ENCODE results near the gene GPNMB. TPM values are rescaled to one million over a fixed set of nuclear protein-coding genes. Genes with fewer than 3 reads are reported as not detected.
A peak's percentile ranks its signal among the peaks of the same experiment; 100 is the strongest.

Gene GPNMB
- polyA plus RNA-seq, 3 donors = 1.3 to 3.0 (median 1.5) TPM

DNA sequence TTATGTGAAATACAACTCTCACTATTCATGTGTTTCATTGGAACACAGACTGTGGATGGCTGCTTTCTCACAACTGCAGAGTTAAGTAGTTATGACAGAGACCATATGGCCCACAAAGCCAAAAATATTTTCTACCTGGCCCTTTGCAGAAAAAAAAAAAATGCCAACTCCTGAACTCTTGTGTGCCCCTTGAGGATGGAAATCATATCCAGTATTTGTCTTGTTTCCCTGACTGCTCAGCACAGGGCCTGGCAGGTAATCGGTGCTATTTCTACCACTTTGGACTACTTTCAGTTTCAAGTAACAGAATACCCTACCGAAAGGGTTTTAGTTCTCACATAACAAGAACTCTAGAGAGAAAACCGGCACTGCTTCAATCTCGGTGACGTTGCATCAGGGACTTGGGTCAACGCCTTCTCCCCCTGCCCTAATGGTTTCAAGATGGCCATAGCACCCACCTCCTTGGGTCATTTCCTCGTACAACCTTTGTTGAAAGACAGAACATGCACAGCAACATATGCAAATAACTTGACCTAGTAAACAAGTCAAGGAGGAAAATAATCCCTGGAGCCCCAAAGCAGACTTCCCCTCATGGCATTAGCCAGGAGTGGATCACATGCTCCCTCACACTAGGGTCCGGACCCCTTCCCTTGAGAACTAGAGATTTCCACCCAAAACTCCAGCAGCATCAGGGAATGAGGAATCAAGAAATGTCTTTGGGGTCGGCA is 11.8 kb upstream of the GPNMB start:
- Mint-ChIP-seq H3K36me3 (no peaks in the 10 kb centered on the region), H3K4me3 (no peak overlapping the region), H3K27ac (no peak overlapping the region), H3K4me1 (no peaks in the 10 kb centered on the region), H3K27me3 (ENCODE audit: low read depth in 3 of 3) (peaks cover 0 to 2% (median 0%) of the 10 kb centered on the region in 3 donors), H3K9me3 (peaks cover 0 to 5% (median 0%) of the 10 kb centered on the region in 7 donors)
- no peak overlapping the region for H3K27ac ChIP-seq (ENCODE audit: low read depth in 1 of 2, low read length in 2 of 2)
- no peaks in the 10 kb centered on the region for H4K20me1 ChIP-seq (ENCODE audit: insufficient read depth, low read length)
- no peaks in the 10 kb centered on the region for H3K9me3 ChIP-seq (replicated peaks in 1 of 2; ENCODE audit: control insufficient read depth in 1 of 2, insufficient read depth in 1 of 2, low read length in 2 of 2)
- H3K4me2 ChIP-seq (replicated peaks; ENCODE audit: extremely low read depth, low read length, poor library complexity, severe bottlenecking) = no peak overlapping the region
- no peaks in the 10 kb centered on the region for H3K36me3 ChIP-seq (replicated peaks in 1 of 2; ENCODE audit: control insufficient read depth in 1 of 2, insufficient read depth in 2 of 2, low read length in 2 of 2)
- H3K4me3 ChIP-seq (replicated peaks in 1 of 3; ENCODE audit: low read depth in 2 of 3, low read length in 3 of 3) = no peak overlapping the region
- no peaks in the 10 kb centered on the region for H3K27me3 ChIP-seq (ENCODE audit: control insufficient read depth in 2 of 2, insufficient read depth in 2 of 2, low read length in 2 of 2)
- TF ChIP-seq, protein P1, sequence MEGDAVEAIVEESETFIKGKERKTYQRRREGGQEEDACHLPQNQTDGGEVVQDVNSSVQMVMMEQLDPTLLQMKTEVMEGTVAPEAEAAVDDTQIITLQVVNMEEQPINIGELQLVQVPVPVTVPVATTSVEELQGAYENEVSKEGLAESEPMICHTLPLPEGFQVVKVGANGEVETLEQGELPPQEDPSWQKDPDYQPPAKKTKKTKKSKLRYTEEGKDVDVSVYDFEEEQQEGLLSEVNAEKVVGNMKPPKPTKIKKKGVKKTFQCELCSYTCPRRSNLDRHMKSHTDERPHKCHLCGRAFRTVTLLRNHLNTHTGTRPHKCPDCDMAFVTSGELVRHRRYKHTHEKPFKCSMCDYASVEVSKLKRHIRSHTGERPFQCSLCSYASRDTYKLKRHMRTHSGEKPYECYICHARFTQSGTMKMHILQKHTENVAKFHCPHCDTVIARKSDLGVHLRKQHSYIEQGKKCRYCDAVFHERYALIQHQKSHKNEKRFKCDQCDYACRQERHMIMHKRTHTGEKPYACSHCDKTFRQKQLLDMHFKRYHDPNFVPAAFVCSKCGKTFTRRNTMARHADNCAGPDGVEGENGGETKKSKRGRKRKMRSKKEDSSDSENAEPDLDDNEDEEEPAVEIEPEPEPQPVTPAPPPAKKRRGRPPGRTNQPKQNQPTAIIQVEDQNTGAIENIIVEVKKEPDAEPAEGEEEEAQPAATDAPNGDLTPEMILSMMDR (IDR thresholded peaks at IDR 0.05) = no peak
- intact Hi-C loops (cut with micrococcal nuclease) = no loop called here
- no peak overlapping the region for H3K9ac ChIP-seq (ENCODE audit: insufficient read depth, low read length, poor library complexity, severe bottlenecking)
- peak overlapping the region; percentile 2 for H2AFZ ChIP-seq (ENCODE audit: insufficient read depth, low read depth, low read length, poor library complexity, severe bottlenecking)
- no peak for DNase-seq
- WGBS (ENCODE audit: insufficient coverage) = 89% methylated on average over 7 of the region's 9 CpGs
- no peaks in the 10 kb centered on the region for H3K79me2 ChIP-seq (ENCODE audit: insufficient read depth, low read length)
- no peaks in the 10 kb centered on the region for H3K4me1 ChIP-seq (ENCODE audit: control insufficient read depth in 1 of 2, insufficient read depth in 2 of 2, low read length in 2 of 2)

DNA sequence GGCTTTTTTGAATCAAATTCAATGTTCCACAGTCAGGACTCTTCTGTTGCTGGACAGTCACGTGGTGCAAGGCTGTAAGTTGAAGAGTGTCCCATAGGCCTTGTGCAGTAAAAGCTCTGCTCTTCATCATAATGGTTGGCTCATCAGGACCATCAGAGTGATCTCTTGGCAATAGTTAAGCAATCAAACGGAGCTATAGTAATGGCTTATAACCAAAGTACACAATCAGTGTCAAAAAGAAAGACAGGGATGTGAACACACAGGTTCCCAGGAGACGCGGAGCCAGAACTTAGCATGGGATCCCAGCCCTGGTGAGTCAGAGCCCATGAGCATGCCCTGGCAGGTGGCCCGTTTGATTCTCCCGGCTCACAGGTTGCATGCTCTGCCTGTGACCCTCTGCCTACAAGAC is 10.8 kb upstream of the GPNMB start:
- no peaks in the 10 kb centered on the region for H3K9me3 ChIP-seq (replicated peaks in 1 of 2; ENCODE audit: control insufficient read depth in 1 of 2, insufficient read depth in 1 of 2, low read length in 2 of 2)
- TF ChIP-seq, protein P1 (IDR thresholded peaks at IDR 0.05) = no peak
- Mint-ChIP-seq H3K4me3 (no peak overlapping the region), H3K9me3 (no peaks in the 10 kb centered on the region), H3K27me3 (ENCODE audit: low read depth in 3 of 3) (peaks cover 0 to 2% (median 0%) of the 10 kb centered on the region in 3 donors), H3K36me3 (no peaks in the 10 kb centered on the region), H3K27ac (no peak overlapping the region), H3K4me1 (no peaks in the 10 kb centered on the region)
- intact Hi-C loops (cut with micrococcal nuclease) = no loop called here
- no peak overlapping the region for H2AFZ ChIP-seq (ENCODE audit: insufficient read depth, low read depth, low read length, poor library complexity, severe bottlenecking)
- H3K4me3 ChIP-seq (replicated peaks in 1 of 3; ENCODE audit: low read depth in 2 of 3, low read length in 3 of 3) = no peak overlapping the region
- H3K4me1 ChIP-seq (ENCODE audit: control insufficient read depth in 1 of 2, insufficient read depth in 2 of 2, low read length in 2 of 2) = no peaks in the 10 kb centered on the region
- no peak overlapping the region for H3K27ac ChIP-seq (ENCODE audit: low read depth in 1 of 2, low read length in 2 of 2)
- H3K36me3 ChIP-seq (replicated peaks in 1 of 2; ENCODE audit: control insufficient read depth in 1 of 2, insufficient read depth in 2 of 2, low read length in 2 of 2) = no peaks in the 10 kb centered on the region
- no peaks in the 10 kb centered on the region for H4K20me1 ChIP-seq (ENCODE audit: insufficient read depth, low read length)
- H3K79me2 ChIP-seq (ENCODE audit: insufficient read depth, low read length) = no peaks in the 10 kb centered on the region
- WGBS (ENCODE audit: insufficient coverage) = 98% methylated on average over 5 of the region's 6 CpGs
- DNase-seq = no peak
- H3K27me3 ChIP-seq (ENCODE audit: control insufficient read depth in 2 of 2, insufficient read depth in 2 of 2, low read length in 2 of 2) = no peaks in the 10 kb centered on the region
- H3K4me2 ChIP-seq (replicated peaks; ENCODE audit: extremely low read depth, low read length, poor library complexity, severe bottlenecking) = no peak overlapping the region
- H3K9ac ChIP-seq (ENCODE audit: insufficient read depth, low read length, poor library complexity, severe bottlenecking) = no peak overlapping the region
